IPS-NIHi7 (cell line): Measurements from ENCODE around the gene COQ10A.

Source experiments
- DNase-seq: peaks from one replicate; pipeline ENCODE4 v3.0.0; 2012; ENCODE audit warnings: mixed read lengths; ENCODE audit errors: extremely low spot score

The COQ10A gene

DNA sequence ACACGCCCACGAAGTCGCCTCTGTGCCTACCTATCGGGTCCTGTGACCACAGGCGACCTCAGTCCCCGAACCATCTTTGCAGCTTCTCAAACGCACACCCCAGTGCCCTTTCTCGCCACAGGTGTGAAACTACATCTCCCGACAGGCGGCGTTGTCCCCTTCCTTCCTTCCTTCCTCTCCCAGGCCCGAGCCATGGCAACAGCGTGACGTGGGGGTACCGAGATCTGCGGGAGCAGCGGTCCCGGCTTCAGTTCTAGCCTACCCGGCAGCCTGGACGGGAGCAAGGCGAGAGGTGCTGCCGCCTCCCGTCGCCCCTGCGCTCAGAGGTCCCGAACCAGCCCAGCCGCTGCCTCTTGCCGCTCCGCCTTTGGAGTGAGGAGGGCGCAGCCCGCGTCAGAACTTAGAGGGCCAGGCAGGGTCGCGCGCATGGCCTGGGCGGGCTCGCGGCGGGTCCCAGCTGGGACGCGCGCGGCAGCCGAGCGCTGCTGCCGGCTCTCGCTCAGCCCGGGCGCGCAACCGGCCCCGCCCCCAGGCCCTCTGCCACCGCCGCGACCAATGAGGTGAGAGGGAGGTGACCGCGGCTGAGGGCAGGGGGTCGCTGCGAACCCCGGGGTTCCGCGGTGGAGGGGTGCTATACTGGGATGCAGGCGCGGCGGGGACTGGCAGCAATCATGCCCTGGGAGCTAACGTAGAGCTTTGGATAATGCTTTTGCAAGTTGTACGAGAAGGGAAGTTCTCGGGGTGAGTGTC, at the start of gene COQ10A:
COQ10A (plus strand) TSS at position 250 of the 750 bp plus-strand sequence; CDS start at position 427, 177 bp downstream.
- peak; percentile 99 for DNase-seq

GRCh38 chr12:56219840-56220239, 46.9 kb upstream of the COQ10A start:
- DNase-seq, result no peak

GRCh38 chr12:56220611-56221231, 46.0 kb upstream of the COQ10A start:
- no peak for DNase-seq

GRCh38 chr12:56221232-56221756, 45.4 kb upstream of the COQ10A start:
- peak; percentile 76 for DNase-seq

DNA sequence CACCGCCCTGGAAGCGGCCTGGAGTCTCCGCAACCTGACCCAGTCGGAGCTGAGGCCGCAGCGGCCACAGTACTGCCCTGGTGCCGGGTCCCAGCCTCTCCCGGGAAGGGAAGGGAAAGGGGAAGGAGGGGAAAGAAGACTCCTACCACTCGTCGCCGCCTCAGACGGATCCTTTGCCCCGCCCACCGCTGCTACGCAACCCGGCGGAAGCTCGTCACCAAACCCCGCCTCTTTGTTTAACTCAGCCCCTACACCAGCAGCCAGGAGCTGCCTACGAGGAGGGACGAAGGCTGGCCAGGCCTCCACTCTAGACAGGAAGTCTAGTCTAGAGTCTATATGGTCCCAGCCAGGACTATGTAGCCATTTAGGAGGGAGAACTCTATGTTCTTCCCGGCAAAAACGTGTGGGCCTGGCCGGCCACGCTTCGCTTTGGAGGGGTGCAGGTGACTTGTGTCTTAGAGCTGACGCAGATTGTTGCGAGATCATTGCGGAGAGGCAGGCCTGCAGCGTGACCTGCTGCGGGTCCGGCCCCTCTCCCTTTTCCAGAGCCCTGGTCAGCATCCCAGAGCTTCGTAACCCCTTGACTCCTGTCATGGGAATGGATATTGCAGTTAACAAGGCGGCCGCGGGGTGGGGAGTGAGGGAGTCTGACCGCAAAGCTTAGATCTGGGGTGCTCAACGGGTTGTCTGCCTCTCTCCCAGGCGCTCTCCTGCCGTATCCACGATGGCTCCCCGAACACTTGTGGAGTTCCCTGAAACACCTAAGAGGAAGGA, 44.8 kb upstream of the COQ10A start, which contains the start of gene RNF41:
RNF41 (minus strand) TSS at position 166 of the 774 bp plus-strand sequence. CDS start 7,875 bp downstream, outside the sequence.
- peak; percentile 97 for DNase-seq

DNA sequence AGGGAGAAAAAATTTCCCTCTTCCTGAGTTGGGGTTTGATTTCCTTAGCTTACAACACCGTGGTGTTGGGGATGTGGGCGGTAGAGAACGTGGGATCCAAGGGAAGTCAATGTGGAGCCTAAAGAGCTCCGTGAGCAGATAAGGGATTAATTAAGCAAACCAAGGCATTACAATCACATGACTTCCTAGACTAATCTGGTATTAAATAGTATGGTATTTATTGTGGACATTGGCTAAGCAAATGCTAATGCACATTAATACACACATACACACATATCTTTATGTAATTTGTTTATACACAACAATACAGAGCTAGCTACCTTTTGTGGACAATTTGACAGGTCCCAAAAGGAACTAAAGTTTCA, 44.2 kb upstream of the COQ10A start:
- DNase-seq, result no peak

DNA sequence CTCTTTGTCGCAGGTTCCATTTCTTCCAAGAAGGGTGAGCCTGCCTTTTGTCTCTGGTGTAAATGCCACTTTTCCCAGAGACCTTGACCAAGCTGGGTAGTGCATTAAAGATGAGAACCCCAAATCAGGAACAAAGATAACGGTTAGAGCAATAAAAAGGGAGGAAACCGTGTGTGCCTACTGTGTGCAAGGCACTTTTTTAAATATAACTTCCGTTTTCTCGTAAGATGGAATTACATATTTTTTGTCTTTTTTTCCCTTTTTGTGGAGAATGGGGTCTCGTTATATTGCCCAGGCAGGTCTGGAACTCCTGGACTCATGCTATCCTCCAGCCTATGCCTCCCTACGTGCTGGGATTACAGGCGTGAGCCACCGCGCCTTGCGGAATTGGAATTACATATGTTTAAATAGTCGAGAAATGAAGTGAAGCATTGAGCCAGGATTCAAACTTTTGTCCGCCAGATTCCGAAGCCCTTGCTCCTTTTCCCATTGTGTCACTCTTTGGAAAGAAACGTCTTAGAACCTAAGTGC, 43.1 kb upstream of the COQ10A start:
- DNase-seq, result no peak

DNA sequence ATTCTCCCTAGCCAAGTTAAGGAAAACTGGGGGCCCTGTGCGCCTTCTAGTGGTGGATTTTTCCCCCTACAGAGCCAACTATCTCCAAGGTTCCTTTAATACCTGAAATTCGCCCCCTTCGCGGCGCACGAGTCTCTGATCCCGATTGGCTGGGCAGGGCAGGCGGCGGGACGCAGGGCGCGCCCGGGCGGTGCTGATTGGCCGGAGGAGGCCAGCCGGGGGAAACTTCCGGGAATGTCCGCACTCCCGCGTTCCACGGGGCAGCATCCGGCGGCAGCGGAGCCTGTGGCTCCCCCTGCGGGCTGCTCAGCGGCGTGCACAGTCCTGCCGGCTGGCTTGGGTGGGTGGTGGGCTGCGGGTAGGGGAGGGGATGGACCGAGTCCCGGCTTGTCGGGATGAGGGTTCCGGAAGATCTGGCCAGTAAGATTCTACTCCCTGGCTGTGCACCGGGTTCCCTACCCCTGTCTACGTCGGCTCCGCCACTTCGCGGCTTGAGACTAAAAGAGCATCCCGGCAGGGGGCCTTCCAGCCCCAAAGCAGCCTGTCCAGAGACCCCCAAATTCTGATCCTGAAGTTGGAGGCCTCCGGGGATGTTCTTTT, 42.5 kb upstream of the COQ10A start, which contains the start of gene NABP2:
NABP2 (plus strand) TSS at position 241 of the 600 bp plus-strand sequence. CDS start 515 bp downstream, outside the sequence.
- DNase-seq, result peak; percentile 100

DNA sequence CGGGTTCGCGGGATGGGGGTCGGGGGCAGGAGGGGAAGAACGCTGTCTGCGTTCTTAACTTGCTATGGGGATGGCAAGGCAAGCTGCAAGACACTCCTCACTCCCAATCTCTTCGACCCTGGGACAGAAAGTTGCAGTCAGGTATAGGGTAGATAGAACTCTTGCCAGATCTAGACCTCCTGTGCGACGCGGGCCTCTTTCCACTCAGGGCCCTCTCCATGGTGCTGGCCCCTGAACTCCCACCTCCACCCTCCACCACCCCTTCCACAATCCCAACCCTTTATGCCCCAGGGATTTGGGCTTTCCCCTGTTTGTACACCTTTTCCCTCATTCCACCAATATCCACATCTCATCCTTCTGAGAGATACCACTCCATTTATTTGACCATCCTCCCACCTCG, 41.8 kb upstream of the COQ10A start:
- no peak for DNase-seq

DNA sequence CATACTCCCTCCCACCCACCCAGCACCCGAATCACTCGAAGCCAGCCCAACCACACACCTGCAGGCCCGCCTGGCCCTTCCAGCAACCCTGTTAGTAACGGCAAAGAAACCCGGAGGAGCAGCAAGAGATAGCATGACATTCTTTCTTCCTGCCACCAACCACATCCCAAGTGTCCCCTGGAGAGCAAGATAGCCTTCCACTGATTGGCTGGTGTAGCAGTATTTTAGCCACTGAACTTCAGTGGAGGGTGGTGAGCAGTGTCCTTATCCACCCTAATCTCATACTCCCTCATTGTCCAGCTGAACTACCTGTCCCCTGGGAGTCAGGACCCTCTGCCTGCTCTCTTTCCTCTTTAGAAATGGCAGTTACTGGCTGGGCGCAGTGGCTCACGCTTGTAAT, 37.7 kb upstream of the COQ10A start:
- no peak for DNase-seq

GRCh38 chr12:56229916-56230431, 36.8 kb upstream of the COQ10A start, which contains the start of gene SLC39A5:
TSS of gene SLC39A5 (plus strand) at chr12:56230051. CDS start at chr12:56231275, 1,224 bp downstream.
- no peak for DNase-seq

- DNase-seq, result no peak
Measured at GRCh38 chr12:56230432-56231183, 36.1 kb upstream of the COQ10A start.

DNA sequence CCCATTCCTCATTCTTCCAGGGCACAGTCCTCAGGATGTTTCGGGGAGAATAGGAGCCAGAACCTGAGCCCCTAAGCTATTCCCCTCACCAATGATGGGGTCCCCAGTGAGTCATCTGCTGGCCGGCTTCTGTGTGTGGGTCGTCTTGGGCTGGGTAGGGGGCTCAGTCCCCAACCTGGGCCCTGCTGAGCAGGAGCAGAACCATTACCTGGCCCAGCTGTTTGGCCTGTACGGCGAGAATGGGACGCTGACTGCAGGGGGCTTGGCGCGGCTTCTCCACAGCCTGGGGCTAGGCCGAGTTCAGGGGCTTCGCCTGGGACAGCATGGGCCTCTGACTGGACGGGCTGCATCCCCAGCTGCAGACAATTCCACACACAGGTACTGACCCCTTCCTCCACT, 35.6 kb upstream of the COQ10A start:
- no peak for DNase-seq

DNA sequence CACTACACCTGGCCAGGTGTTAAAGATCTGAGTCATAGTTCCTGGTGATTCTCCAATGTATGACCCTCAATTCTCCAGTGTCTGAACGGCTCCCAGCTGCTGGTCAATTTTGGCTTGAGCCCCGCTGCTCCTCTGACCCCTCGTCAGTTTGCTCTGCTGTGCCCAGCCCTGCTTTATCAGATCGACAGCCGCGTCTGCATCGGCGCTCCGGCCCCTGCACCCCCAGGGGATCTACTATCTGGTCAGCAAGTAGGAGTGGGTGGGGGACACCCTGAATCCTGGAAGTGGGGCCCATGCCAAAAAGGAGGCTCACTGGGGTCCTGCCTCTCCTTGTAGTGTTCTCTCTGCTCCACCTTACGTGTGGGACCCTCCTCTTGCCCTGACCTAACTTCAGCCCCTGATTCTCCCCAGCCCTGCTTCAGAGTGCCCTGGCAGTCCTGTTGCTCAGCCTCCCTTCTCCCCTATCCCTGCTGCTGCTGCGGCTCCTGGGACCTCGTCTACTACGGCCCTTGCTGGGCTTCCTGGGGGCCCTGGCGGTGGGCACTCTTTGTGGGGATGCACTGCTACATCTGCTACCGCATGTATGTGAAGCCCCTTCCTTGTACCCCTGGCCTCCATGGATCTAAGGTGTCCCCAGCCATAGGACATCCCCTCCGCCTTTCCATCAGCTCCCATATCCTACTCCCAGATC, 31.9 kb upstream of the COQ10A start:
- DNase-seq, result no peak

DNA sequence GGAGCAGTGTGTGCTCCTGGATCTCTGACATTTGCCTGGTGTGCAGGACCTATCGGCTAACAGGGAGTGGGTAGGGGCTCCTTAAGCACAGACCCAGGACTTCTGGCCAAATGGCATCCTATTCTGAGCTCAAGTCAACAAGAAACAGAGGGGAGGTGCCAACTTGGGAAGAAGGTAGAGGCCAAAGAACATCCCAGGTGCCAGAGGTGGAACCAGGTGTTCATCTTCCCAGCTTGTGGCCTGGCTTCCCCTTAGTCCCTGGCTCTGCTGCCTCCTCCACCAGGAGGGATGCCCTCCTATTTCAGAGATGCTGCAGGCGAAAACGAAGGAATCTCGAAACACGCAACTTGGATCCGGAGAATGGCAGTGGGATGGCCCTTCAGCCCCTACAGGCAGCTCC, 30.7 kb upstream of the COQ10A start:
- DNase-seq, result no peak

GRCh38 chr12:56236985-56237384, 29.8 kb upstream of the COQ10A start:
- DNase-seq, result no peak

- no peak for DNase-seq
Measured at GRCh38 chr12:56237552-56237951, 29.2 kb upstream of the COQ10A start.

DNA sequence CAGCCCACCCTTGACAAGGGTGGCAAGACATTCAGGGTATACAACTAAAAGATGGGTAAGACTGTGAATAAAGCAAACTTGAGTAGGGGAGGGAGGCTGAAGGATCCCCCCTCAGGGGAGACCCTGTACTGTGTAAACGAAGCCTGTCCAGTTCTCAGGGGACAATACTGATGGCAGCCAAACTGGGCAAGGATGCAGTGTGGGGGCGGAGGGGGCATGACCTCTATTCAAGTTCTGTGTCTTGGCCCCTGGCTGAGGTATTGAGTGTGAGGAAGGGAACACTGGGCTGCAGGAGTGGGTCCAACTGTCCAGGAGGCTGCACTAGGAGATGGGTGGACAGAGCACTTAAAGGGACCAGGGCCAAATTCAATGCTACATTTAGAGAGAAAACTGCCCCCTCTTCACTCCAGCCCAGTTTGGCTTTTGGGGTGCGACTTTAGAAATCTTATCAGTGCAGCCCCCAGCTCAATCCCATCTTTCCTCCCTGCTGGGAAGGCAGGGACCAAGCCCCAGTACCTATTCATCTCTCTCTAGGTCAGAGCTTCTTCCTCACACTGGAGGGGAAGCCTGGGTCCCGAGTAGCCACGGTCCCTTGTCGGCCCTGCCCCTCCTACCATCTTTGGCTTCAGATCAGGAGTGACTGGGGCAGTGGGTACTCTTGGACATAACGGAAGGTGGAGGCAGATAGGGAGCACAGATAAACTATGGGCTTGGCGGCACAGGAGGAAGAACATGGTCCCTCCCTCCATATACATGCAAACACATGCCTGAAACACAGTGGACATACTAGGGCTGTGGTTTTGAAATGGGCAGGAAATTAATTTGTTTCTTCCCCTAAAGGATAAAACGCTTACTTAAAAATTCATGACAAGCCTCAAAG, 25.1 kb upstream of the COQ10A start:
- no peak for DNase-seq

GRCh38 chr12:56242986-56243385, 23.8 kb upstream of the COQ10A start:
- DNase-seq, result no peak
